HepG2 (cell line): ENCODE measurements around the gene NBEA.

Experiments used
- CEBPB ChIP-seq: IDR thresholded peaks from 2 replicates; pipeline ENCODE4 v1.6.1; 2011; ENCODE audit warnings: low read depth, low read length, improper control_type of control experiment, borderline replicate concordance
- CREB1 ChIP-seq, 2 experiments: fragments of 450-650 bp in 1 of 2; IDR thresholded peaks; 2 replicates each; pipeline ENCODE4 v1.6.1; 2016 to 2017; ENCODE audit warnings: control low read depth in 1 of 2, mild to moderate bottlenecking in 1 of 2, missing compliant biosample characterization in 1 of 2, missing genetic modification characterization in 1 of 2
- RFX1 ChIP-seq: fragments of 450-650 bp; IDR thresholded peaks from 2 replicates; pipeline ENCODE4 v1.6.1; 2017
- TFDP1 ChIP-seq: IDR thresholded peaks from 2 replicates; pipeline ENCODE4 v1.6.1; 2016; ENCODE audit warnings: missing compliant biosample characterization, missing genetic modification reagents, borderline replicate concordance
- XRCC5 ChIP-seq: fragments of 200-400 bp; formaldehyde crosslinking; optimal IDR thresholded peaks from 2 replicates; pipeline ENCODE3; 2017; ENCODE audit warnings: mild to moderate bottlenecking, low read length
- ZFX ChIP-seq: sonication (generic); formaldehyde crosslinking; IDR thresholded peaks from 2 replicates; pipeline ENCODE4 v1.4.0; 2020; ENCODE audit warnings: mild to moderate bottlenecking, low read depth, missing genetic modification reagents, moderate library complexity
- ZNF274 ChIP-seq: sonication (generic); formaldehyde crosslinking; IDR thresholded peaks from 2 replicates; pipeline ENCODE4 v1.5.1; 2020; ENCODE audit warnings: mild to moderate bottlenecking, missing genetic modification reagents
- ZNF746 ChIP-seq: sonication (generic); formaldehyde crosslinking; IDR thresholded peaks from 2 replicates; pipeline ENCODE4 v1.8.0; 2022; ENCODE audit warnings: mild to moderate bottlenecking, missing genetic modification reagents
- TF ChIP-seq, protein P1 (sequence below): IDR thresholded peaks from 2 replicates; pipeline ENCODE4 v1.6.1; 2016; ENCODE audit warnings: low read depth, borderline replicate concordance
- TF ChIP-seq, protein P2 (sequence below): sonication (generic); formaldehyde crosslinking; conservative IDR thresholded peaks from 2 replicates; pipeline ENCODE4 v1.5.0; 2020; ENCODE audit warnings: missing genetic modification reagents
- TF ChIP-seq, protein P3 (sequence below): sonication (generic); formaldehyde crosslinking; IDR thresholded peaks from 2 replicates; pipeline ENCODE4 v1.4.0; 2020; ENCODE audit warnings: mild to moderate bottlenecking, missing genetic modification reagents

GRCh38 chr13:35595181-35595580 is 653.1 kb downstream of the NBEA start:
- TF ChIP-seq, protein P1, sequence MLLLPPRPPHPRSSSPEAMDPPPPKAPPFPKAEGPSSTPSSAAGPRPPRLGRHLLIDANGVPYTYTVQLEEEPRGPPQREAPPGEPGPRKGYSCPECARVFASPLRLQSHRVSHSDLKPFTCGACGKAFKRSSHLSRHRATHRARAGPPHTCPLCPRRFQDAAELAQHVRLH (CRISPR knock-in tag) = no peak
- no peak for TF ChIP-seq CREB1 (IDR thresholded peaks at IDR 0.05)
- TF ChIP-seq CREB1 (CRISPR knock-in tag; IDR thresholded peaks at IDR 0.05) = no peak
- TF ChIP-seq ZNF746 (CRISPR knock-in tag) = no peak
- TF ChIP-seq CEBPB = no peak
- TF ChIP-seq ZFX = no peak
- TF ChIP-seq XRCC5 = no peak
- no peak for TF ChIP-seq RFX1
- TF ChIP-seq, protein P2, sequence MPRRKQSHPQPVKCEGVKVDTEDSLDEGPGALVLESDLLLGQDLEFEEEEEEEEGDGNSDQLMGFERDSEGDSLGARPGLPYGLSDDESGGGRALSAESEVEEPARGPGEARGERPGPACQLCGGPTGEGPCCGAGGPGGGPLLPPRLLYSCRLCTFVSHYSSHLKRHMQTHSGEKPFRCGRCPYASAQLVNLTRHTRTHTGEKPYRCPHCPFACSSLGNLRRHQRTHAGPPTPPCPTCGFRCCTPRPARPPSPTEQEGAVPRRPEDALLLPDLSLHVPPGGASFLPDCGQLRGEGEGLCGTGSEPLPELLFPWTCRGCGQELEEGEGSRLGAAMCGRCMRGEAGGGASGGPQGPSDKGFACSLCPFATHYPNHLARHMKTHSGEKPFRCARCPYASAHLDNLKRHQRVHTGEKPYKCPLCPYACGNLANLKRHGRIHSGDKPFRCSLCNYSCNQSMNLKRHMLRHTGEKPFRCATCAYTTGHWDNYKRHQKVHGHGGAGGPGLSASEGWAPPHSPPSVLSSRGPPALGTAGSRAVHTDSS (CRISPR knock-in tag) = no peak
- TF ChIP-seq, protein P3, sequence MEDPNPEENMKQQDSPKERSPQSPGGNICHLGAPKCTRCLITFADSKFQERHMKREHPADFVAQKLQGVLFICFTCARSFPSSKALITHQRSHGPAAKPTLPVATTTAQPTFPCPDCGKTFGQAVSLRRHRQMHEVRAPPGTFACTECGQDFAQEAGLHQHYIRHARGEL (CRISPR knock-in tag) = no peak
- TF ChIP-seq ZNF274 (CRISPR knock-in tag) = no peak
- no peak for TF ChIP-seq TFDP1
